ENCODE data around the gene PPARD.

GRCh38 chr6:35474942-35475570, 132.7 kb downstream of the PPARD start:
- TF ChIP-seq CTCF (IDR thresholded peaks at IDR 0.05; ENCODE audit: insufficient read depth, low read depth, low read length) (no peak), EZH2 (IDR thresholded peaks at IDR 0.05; ENCODE audit: insufficient read depth, low read length) (no peak)
